HEK293T (cell line): ENCODE measurements around the gene SCNM1.

Experiments used
- ARNT ChIP-seq: fragments of 450-650 bp; IDR thresholded peaks from 2 replicates; pipeline ENCODE4 v1.6.1; 2017; ENCODE audit warnings: mild to moderate bottlenecking
- BHLHE40 ChIP-seq: fragments of 450-650 bp; IDR thresholded peaks from 2 replicates; pipeline ENCODE4 v1.6.1; 2016; ENCODE audit warnings: mild to moderate bottlenecking, moderate library complexity, borderline replicate concordance
- ELF4 ChIP-seq: fragments of 450-650 bp; IDR thresholded peaks from 2 replicates; pipeline ENCODE4 v1.6.1; 2017; ENCODE audit warnings: antibody characterized with exemption
- FOXA1 ChIP-seq: fragments of 450-650 bp; IDR thresholded peaks from 2 replicates; pipeline ENCODE4 v1.6.1; 2016; ENCODE audit warnings: mild to moderate bottlenecking
- FOXK2 ChIP-seq: fragments of 450-650 bp; IDR thresholded peaks from 2 replicates; pipeline ENCODE4 v1.6.1; 2016; ENCODE audit warnings: mild to moderate bottlenecking
- FOXM1 ChIP-seq: fragments of 450-650 bp; IDR thresholded peaks from 2 replicates; pipeline ENCODE4 v1.6.1; 2017; ENCODE audit warnings: mild to moderate bottlenecking, borderline replicate concordance
- HDGF ChIP-seq: fragments of 450-650 bp; IDR thresholded peaks from 2 replicates; pipeline ENCODE4 v1.6.1; 2017; ENCODE audit warnings: antibody characterized with exemption, borderline replicate concordance
- LEF1 ChIP-seq: fragments of 450-650 bp; IDR thresholded peaks from 2 replicates; pipeline ENCODE4 v1.6.1; 2017; ENCODE audit warnings: mild to moderate bottlenecking, borderline replicate concordance
- NFRKB ChIP-seq: fragments of 450-650 bp; IDR thresholded peaks from 2 replicates; pipeline ENCODE4 v1.6.1; 2016; ENCODE audit warnings: mild to moderate bottlenecking, moderate library complexity
- PKNOX1 ChIP-seq: fragments of 450-650 bp; IDR thresholded peaks from 2 replicates; pipeline ENCODE4 v1.6.1; 2016
- SP1 ChIP-seq: fragments of 450-650 bp; IDR thresholded peaks from 2 replicates; pipeline ENCODE4 v1.6.1; 2017
- SUZ12 ChIP-seq: fragments of 450-650 bp; IDR thresholded peaks from 2 replicates; pipeline ENCODE4 v1.6.1; 2016; ENCODE audit warnings: mild to moderate bottlenecking
- TARDBP ChIP-seq: fragments of 450-650 bp; IDR thresholded peaks from 2 replicates; pipeline ENCODE4 v1.6.1; 2016

GRCh38 chr1:151171190-151171589, 5.2 kb downstream of the SCNM1 start:
- TF ChIP-seq FOXM1, result no peak
- no peak for TF ChIP-seq SUZ12
- no peak for TF ChIP-seq BHLHE40
- no peak for TF ChIP-seq FOXA1
- no peak for TF ChIP-seq FOXK2
- no peak for TF ChIP-seq ELF4
- TF ChIP-seq SP1, result no peak
- no peak for TF ChIP-seq HDGF
- no peak for TF ChIP-seq PKNOX1
- TF ChIP-seq ARNT, result no peak
- no peak for TF ChIP-seq LEF1
- TF ChIP-seq NFRKB, result no peak
- no peak for TF ChIP-seq TARDBP
